NCI-H524 (cell line): ENCODE data around the gene LRP8.

Experiments used
- DNase-seq, 2 experiments: peaks; one replicate each; lab custom pipeline; 2025; lab: John Stamatoyannopoulos, UW

Gene LRP8

GRCh38 chr1:53258216-53258615 lies 69.7 kb downstream of the LRP8 start:
- no peak for DNase-seq

- no peak for DNase-seq
Measured at GRCh38 chr1:53257454-53258081, 70.3 kb downstream of the LRP8 start.

DNA sequence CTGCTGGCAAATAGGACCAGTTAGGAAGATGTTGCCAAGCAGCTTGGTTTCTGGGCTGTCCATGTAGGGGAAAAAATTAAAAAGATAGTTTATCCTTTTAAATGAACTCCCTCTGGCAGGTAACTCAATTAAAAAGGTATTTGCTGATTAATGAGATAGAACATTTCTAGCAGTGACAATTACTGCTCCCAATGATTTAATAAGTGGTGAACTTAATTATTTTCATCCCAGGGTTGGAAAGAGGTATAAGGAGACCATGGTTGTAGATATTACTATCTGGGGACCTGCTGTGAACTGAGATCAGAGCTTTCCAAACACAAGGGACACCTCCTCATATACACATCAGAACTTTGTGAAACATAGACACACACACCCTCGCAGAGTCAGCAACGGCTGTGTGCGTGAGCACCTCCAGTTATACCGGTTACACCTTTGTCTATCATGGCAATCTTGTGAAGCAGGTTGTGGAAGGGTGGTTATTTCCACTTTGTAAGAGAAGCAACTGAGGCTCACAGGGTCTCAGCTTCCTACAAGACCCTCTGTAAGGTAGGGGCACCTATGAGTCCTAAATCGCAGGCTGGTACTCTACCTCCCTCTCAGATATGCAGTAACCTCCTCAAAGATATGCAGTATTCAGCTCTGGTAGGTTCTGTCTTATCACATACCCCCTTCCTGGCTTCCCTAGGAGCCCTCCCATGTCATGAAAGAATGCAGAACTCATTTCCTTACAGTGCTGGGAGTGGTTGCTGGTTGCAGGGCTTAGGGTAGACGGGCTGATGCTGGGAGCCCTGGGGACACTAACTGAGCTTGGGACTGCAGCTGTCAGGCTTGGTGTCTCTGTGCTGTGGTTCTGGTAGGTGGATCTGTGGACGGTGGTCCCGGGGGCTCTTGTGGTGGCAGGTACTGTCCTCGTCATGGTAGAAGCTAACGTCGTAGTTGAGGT lies 71.1 kb downstream of the LRP8 start:
- no peak for DNase-seq

DNA sequence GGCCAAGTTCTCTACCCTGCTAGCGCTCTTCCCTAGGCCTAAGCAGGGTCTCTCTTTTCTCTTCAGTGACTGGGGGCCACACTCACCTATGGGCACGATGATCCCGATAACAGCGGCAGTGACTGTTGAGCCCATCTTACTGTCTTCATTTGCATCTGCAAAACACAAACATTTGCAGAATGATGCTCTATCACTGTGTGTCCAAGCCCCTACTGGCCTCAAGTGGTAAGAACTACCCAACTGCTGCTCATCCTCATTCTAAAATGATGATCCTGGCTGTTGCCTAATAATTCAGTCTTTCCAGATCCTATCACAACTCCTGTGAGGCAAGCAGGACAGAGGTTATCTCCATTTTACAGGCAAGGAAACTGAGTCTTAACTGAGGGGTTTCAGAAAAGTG lies 72.8 kb downstream of the LRP8 start:
- no peak for DNase-seq

- no peak for DNase-seq
Measured at GRCh38 chr1:53254011-53254640, 73.7 kb downstream of the LRP8 start.

GRCh38 chr1:53250325-53250724 lies 77.5 kb downstream of the LRP8 start:
- no peak for DNase-seq

DNA sequence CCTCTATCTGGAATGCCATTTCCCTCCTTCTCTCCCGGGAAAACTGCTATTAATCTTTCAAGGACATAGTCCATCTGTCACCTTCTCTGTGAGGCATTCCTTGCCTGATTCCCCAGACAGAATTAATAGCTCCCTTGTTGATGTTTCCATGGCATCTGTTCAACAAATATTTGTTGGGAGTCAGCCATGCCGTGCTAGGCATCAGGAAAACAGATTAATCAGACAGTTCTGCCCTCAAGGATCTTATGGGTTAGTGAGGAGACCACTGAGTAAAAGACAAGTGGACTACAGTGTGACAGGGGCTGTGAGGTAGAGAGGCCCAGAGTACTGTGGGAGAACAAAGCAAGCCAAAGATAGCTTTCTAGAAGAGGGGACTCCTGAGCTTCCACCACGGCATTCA lies 78.2 kb downstream of the LRP8 start:
- DNase-seq, result peak; percentile 93 to 96

DNA sequence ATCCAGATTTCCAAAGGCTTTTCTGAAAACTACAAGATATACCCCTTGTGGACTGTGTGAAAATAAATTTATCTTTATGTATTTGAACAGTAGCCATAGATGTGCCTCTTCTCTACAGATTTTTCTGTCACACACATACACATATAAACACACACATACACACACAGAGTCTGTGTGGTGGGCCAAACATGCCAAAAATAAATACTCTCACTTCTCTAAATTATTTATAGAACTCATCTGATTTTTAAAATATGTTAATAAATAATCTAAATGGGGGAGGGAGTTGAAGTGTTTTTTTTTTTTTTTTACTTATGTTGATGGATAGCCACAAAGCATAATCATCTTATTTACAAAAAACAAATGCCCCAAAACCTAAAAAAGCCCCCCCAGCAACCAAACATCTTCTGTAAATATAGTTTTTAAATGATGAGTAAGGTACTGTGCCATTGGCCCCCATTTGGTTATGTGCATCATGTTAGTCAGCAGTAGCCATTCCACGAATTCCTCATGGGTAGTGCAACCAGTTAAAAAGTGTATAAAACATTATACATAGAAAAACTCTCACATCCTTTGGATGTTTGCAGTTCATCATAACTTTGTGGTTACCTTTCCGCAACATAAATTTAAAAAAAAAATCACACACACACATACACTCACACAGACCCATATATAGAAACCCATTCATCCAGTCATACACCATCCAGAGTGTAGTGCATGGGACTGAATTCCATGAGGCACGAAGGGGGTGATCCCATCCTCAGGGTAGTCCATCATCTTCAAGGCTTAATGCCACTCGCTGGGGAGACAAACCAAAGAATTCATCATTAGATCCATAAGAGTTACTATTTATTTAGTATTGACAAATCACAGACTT lies 81.4 kb downstream of the LRP8 start:
- DNase-seq, result no peak

GRCh38 chr1:53244141-53244540 lies 83.7 kb downstream of the LRP8 start:
- DNase-seq, result no peak

GRCh38 chr1:53242381-53242780 lies 85.5 kb downstream of the LRP8 start:
- no peak for DNase-seq

- DNase-seq, result no peak
Measured at GRCh38 chr1:53241828-53242227, 86.0 kb downstream of the LRP8 start.

- peak; percentile 92 to 94 for DNase-seq
Measured at GRCh38 chr1:53238197-53239155, 89.4 kb downstream of the LRP8 start, which contains the start of gene MAGOH. MAGOH (minus strand) TSS chr1:53238518; CDS start chr1:53238448, 70 bp downstream.

DNA sequence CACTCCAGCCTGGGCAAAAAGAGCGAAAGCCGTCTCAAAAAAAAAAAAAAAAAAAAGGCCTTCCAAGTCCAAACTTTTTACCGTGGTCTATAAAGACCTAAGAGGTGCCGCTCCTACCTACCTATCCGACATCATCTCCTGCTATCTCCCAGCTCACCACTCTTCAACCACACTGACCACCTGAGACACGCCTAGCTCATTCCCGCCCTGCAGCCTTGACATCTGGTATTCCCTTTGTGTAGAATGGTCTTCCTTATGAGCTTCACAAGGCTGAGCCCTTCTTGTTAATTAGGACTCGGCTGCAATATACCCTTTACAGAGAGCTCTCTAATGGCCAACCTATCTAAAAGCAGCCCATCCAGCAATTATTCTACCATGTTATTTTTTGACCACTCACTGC lies 90.2 kb downstream of the LRP8 start:
- DNase-seq, result no peak

DNA sequence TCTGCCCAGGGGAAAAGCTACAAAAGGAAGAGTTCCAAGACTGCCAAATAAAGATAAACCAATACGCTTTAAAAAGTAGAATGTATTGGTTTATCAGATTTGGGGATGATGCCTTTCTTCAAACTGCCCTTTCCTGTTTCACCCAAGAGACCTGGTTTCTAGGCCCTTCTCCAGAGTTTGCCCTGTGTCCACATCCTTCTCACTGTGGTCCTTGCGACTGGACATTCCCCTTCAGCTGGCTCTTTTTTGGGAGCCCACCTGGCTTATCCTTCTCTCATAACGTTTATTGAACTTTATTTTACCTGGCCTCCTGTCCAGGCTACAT lies 106.9 kb downstream of the LRP8 start:
- no peak for DNase-seq

GRCh38 chr1:53220171-53220961 lies 107.5 kb downstream of the LRP8 start, which contains the start of gene CZIB:
CZIB (minus strand) TSS chr1:53220634; CDS start chr1:53220575, 59 bp downstream.
- DNase-seq, result peak; percentile 82 to 92

- DNase-seq, result no peak
Measured at GRCh38 chr1:53219711-53220110, 108.2 kb downstream of the LRP8 start.

DNA sequence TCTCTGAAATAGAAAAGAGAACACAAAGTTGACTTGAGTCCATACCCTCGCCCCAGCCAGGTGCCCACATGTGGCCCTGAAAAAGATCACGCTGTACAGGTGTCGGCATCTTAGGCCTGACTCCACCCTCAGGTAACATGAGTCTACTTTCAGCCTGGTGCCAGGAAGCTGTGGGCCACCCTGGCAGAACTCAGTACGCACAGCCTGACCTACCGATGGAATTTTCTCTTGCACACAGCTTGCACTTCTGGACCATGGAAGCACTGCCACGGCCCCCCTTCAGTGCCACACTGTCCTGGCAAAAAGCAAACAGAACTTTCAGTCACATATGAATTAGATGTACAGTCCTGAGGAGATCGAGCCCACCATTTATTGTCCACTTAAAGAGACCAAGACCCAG lies 109.7 kb downstream of the LRP8 start:
- no peak for DNase-seq

DNA sequence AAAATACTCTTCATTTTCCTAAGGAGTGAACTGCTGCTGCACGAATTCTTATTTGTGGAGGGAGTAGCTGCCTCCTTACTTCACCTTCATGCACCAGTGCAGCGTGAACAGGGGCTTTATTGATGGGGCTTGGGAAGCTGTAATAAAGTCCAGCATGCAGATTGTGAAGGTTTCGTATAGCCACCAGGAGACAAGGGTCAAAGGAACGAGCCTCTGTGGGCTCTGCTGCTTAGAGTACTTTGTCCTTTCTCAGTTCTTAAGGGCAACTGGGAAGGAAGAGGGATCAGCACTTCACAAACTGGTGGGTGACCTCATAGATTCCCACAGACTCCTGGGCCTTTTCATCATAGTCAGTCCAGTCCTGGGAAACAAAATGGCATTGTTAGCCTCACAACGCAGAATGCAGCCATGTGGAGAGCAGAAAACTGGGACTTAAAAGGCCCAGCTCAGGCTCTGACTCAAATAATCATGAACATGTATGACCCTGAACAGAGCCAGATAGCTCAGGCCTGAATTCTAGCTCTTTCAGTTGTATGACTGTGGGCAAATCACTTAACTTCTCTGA lies 113.4 kb downstream of the LRP8 start:
- DNase-seq, result no peak

GRCh38 chr1:53210954-53211353 lies 116.9 kb downstream of the LRP8 start:
- no peak for DNase-seq

- no peak for DNase-seq
Measured at GRCh38 chr1:53210352-53210751, 117.5 kb downstream of the LRP8 start.
